NCI-H345 treated with DMSO at 0.1 percent for 48 hours (cell line): ENCODE measurements around the gene HECTD4.
A peak's percentile ranks its signal among the peaks of the same experiment; 100 is the strongest.
"Not testable (repeated sequence)": the region's sequence is repeated elsewhere in the genome, so short reads cannot be mapped to it uniquely, and the experiment has no call there.

Experiments used
- DNase-seq: peaks from one replicate; lab custom pipeline; 2025; ENCODE audit not compliant: unreplicated experiment; lab: John Stamatoyannopoulos, UW

Gene HECTD4, protein sequence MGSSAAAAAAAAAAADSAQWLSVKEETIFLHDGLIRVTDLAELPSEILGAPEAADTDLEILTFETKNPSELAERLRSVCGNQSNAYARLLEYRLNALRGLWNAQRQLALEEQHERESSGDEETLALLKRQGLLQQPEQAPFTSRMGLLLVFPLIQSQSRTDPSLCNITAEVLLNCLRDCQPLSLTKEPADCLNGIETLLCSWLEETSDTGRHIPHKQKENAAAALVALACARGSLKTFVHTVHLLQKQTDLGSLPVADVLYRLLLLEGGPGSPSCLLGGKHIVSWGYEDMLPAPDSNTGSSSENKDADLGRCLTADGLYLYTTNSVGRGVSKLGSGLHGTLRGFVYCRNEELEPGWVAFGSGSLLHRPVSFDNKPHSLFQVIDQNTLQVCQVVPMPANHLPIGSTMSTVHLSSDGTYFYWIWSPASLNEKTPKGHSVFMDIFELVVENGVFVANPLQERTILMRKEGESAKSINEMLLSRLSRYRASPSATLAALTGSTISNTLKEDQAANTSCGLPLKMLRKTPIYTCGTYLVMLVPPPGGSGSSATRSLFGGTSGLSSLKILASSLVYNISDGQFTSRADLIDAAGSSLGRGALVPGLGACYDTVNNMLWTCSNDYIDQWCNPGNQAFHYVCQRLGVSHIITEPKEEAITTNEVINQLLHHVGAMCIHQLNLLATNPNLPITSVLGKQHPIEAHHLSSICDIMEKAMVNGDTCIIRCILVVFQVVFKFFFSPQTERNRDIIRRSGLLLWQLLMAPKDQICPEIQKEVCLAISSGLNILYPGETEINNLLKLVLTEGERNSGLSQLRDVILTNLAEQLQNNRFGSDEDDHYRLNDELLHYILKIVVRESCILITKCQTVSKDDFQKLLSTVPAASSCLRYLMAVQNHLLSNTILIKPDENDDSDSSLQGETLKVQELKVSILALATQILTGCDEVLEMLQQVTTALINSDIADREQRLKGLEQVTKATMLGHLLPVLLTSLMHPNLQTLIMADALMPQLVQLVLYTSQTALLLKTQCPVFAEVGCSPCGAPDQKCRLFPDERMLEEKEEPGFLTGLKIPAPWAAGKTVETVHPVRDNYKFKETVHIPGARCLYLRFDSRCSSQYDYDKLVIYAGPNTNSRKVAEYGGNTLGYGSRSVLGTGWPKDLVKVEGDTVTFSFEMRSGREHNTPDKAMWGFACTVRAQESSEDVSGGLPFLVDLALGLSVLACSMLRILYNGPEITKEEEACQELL (N-terminal part only)

DNA sequence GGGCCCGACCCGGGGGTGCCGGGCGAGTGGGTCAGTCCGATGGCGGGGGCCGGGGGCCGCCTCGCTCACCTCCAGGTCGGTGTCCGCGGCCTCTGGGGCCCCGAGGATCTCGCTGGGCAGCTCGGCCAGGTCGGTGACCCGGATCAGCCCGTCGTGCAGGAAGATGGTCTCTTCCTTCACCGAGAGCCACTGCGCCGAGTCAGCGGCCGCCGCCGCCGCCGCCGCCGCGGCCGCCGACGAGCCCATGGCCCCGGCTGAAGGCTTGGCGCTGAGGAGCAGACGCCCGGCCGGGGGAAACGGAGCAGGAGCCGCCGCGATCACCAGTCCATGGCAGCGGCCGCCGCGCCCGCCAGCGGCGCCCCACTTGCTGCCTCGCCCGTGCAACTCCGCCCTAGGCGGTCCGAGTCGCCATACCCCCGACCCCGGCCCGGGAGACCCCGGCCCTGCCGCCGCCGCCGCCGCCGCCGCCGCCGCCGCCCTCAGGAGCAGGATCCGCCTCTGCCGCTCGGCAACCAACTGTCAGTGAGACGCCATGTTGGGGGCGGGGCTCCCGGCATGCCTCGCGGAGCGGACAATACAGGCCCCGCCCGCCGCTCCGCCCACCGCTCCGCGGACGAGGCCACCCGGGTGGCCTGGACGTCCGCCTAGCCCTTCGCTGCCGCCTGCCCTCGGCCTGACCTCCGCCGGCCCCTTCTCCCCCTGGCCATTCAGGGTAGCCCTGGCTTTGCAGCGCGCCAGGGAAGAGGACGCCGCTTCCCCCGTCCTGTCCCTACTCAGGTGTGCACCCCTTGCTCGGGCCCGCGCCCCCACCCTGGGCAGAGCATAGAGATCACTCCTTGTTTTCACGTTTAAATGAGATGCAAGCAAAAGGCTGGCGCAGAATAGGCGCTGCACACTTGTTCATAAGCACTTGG is at the start of gene HECTD4:
Gene HECTD4 (minus strand): TSS at position 549 of the 914 bp plus-strand sequence. CDS start 303 bp downstream, at position 246.
- DNase-seq = peak; percentile 89

DNA sequence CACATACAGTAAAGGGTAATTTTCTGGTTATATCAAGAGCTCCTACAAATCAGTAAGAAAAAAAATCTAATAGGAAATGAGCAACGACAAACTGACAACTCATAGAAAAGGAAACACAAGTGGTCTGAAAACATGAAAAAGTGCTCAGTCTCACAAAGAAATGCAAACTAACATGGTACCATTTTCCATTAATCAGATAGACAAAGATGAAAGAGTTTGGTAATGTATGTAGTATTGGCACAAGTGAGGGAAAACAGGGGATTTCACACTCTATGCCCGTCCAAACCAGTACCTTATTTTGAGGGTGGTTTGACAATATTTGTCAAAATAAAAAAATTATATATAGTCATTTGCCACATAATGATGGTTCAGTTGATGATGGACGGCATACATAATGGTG is 49.7 kb upstream of the HECTD4 start:
- no peak for DNase-seq

DNA sequence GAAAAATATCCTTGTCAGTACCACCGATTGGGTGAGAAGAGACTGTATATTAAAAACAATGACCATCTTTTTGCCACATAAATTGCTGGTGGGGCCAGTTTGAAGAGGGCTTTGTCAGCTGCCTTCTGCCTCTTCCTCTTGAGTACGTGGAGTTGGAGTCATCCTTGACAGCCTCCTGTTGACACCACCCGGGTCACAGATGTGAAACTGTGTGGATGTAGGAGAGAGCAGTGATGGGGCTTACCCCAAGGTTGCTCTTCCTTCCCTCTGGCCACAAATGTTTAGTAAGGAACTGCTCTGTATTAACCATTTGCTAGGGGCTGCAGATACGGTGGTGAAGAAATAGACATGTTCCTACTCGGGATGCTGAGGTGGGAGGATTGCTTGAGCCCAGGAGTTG is 48.7 kb upstream of the HECTD4 start:
- DNase-seq = no peak

DNA sequence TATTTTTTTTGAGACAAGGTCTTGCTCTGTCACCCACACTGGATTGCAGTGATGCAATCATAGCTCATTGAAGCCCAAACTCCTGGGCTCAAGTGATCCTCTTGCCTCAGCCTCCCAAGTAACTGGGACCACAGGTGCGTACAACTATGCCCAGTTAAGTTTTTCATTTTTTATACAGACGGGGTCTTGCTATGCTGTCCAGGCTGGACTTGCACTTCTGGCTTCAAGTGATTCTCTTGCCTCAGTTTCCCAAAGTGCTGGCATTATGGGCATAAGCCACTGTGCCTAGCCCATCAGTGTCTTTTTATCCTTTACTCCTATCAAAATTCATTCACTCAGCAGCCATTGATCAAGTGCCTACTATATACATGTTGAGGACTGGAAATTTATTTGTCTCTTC is 45.5 kb upstream of the HECTD4 start:
- DNase-seq = no peak

DNA sequence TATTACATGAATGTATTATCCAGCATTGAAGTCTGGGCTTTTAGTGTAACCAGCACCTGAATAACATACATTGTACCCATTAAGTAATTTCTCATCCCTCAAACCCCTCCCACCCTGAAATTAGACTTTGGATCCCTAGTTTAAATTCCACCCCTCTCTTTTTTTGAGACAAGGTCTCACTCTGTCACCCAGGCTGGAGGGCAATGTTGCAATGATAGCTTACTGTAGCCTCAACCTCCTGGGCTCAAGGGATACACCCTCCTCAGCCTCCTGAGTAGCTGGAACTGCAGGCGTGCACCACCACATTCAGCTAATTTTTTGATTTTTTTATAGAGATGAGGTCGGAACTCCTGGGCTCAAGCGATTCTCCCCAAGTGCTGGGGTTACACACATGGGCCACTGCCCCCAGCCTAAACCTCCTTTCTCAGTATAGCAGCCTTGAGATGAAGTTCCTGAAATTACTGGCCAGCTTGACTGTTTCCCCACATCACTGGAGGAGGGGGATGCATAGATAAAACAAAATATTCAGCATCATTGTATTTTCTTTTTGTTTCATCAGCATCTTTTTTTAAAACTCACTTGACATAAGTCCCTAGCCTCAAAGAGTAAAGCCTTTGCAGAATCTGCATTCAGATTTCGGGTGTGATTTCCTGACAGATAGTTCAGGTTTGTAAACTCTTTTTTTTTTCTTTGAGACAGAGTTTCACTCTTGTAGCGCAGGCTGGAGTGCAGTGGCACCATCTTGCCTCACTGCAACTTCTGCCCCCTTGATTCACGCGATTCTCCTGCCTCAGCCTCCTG is 43.6 kb upstream of the HECTD4 start:
- no peak for DNase-seq

DNA sequence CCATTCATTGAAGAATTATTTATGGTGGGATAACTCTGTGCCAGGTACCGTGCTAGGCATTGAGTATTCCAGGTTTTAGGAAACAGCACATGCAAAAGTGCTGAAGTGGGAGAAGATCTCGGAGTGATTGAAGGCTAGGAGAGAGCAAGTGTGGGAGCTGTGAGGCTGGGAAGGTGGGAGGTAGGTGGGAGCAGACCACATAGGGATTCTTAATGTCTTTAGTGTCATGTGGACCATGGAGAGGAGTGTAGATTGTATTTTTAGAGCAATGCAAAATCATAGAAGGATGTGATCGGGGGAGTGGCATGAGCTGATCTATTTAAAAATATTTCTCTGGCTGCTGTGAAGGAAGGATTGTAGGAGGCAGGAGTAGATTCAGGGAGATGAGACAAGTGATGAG is 41.9 kb upstream of the HECTD4 start:
- DNase-seq = no peak

DNA sequence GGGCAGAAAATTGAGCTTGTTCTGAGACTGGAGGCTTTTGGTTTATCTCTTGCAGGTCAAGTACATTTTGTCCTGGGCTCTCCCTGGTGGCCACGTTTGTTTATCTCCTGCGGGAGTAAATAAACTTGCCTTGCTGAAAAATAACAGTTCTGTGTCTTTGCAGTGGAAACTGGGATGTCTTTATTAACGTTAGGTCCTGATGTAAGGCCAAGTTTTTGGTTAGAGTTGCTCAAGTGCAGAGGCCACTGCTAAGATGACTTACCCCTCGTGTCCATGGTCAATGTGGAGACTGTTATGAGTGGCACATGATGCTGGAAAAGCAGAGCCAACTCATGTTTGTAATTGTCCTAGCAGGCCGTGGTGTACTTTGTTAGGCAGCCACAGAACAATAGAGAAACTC is 40.3 kb upstream of the HECTD4 start:
- no peak for DNase-seq

DNA sequence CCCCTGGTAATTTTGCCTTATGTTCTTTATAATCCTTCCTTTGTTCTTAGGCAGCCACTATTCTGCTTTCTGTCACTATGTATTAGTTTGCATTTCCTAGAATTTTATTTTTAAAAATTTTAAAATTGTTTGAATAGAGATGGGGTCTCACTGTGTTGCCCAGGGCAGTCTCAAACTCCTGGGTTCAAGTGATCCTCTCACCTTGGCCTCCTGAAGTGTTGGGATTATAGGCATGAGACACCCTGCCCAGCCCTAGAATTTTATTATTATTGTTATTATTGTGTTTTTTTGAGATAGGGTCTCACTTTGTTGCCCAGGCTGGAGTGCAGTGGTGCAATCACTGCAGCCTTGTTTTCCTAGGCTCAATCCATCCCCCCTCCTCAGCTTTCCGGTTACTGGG is 39.1 kb upstream of the HECTD4 start:
- DNase-seq = no peak

DNA sequence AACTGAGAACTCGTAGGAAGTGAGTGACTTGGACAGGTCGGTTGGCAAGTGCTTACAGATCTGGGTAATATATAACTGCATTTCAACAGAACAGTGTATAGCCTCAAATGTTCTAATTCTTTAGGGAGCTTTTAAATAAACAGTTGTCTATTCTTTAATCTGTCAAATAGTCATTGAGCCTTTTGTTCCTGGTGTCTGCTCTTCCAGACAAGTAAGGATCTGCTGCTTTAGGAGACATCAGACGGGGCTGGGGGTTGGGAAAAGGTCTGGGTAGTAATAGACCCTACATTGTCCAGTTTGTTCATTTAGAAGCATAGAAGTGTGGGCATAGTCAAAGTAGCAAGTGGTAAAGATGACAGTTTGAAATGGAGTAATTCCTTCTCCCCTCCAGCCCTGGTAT is 38.5 kb upstream of the HECTD4 start:
- no peak for DNase-seq

DNA sequence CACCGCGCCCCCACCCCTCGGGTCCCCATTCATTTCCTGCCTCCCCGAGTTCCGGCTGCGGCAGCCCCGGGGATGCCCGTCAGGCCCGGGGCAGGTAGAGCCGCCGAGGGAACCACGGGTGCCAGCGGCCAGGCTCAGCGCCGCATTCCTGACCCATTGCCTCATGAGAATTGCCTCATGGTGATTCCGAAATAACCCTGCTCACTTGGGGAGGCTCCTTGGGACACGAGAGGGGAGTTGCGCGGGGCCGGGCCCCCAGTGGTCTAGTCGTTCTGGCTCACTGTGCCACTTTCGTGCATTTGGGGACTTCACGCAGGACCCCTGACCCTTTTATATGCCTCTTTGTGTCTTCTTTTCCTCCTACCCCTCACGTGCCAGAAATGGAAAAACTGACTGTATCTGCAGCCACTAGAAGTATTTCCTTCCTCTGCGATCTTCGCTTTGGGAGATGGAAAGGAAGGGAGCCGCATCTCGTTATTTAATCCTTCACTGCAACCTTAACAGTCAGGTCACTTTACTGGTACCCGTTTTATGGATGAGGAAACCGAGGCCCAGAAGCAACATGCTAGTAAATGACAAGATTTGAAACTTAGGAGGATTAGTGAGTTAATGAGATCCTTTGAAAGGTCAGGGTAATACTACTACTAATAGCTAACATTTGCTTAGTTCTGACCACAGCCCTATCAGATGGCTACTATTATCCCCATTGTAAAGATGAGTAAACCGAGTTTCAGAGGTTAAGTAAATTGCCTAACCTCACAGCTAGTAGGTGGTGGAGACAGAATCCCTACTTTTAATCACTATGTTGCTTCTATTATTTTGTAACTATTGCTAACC is 37.3 kb upstream of the HECTD4 start:
- no peak for DNase-seq

DNA sequence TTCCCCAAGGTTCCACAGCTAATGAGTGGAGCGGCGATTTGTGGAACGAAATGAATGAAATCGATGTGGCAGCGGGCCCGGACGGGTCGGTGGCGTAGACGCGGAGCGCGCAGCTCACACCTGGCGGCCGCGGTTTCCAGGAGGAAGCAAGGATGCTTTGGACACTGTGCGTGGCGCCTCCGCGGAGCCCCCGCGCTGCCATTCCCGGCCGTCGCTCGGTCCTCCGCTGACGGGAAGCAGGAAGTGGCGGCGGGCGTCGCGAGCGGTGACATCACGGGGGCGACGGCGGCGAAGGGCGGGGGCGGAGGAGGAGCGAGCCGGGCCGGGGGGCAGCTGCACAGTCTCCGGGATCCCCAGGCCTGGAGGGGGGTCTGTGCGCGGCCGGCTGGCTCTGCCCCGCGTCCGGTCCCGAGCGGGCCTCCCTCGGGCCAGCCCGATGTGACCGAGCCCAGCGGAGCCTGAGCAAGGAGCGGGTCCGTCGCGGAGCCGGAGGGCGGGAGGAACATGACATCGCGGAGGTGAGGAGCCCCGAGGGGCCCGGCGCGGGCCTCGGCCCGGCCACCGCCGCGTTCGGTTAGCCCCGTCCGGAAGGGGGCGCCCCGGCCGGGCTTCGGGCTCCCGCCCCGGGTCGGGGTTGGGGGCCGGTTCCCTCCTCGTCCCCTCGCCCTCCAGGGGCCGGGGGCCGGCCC is 36.5 kb upstream of the HECTD4 start, which contains the start of gene PTPN11:
Gene PTPN11 (plus strand): TSS at position 340 of the 689 bp plus-strand sequence. CDS start 165 bp downstream, at position 505.
- DNase-seq = peak; percentile 52

DNA sequence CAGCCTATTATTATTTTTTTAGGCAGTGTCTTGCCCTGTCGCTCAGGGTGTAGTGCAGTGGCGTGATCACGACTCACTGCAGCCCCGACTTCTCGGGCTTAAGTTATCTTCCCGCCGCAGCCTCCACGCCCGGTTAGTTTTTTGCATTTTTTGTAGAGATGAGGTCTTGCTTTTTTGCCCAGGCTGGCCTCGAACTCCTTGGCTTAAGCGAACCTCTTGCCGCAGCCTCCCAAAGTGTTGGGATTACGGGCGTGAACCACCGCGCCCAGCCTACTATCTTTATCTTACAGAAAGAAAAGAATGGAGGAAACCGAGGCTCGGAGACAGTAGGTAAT is 36.0 kb upstream of the HECTD4 start:
- no peak for DNase-seq

DNA sequence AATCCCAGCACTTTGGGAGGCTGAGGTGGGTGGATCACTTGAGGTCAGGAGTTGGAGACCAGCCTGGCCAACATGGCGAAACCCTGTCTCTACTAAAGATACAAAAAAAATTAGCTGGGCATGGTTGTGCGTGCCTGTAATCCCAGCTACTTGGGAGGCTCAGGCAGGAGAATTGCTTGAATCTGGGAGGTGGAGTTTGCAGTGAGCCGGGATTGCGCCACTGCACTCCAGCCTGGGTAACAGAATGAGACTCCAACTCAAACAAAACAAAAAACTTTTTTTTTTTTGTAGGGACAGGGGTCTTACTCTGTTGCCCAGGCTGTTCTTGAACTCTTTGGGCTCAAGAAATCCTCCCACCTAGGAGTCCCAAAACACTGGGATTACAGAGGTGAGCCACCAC is 33.2 kb upstream of the HECTD4 start:
- not testable (repeated sequence) for DNase-seq

DNA sequence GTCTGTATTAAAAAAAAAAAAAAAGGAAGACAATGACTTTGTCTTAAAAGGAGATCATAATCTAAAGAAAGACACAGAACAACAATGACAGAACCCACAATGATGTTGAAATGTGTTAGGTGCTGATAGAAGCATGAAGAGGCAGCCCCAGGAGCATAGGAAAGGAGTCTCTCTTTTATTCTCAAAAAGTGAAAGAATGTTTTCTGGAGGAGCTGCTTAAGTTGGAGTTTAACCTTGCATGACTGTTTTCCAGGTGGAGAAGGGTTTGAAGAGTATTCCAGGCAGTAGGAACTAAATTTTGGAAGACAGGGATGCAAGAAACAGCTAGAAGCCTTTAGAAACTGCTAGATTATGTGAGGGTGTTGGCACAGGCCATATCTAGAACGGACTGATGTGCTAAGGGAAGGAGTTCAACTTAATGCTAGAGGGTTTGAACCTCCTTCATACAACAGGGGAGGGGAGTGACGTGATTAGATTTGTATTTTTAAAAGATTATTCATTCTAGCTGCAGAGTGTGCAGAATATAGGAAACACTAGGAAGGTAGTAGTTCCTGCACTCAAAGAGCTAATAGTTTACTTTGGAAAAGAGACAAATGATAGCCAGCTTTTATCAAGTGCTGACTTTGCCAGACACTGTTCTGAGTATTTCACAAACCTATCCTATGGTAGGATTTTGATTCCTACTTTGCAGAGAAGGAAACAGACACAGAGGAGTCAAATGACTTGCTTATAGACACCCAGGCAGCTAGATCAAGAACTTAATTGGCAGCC is 31.8 kb upstream of the HECTD4 start:
- no peak for DNase-seq

DNA sequence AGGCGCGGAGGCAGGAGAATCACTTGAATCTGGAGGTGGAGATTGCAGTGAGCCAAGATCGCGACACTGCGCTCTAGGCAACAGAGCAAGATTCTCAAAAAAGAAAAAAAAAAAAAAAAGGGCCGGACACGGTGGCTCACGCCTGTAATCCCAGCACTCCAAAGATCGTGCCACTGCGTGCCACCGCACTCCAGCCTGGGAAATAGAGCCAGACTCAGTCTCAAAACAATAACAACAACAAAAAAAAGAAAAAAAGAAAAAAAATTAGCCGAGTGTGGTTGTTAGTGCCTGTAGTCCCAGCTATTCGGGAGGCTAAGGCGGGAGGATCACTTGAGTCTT is 27.6 kb upstream of the HECTD4 start:
- no peak for DNase-seq

DNA sequence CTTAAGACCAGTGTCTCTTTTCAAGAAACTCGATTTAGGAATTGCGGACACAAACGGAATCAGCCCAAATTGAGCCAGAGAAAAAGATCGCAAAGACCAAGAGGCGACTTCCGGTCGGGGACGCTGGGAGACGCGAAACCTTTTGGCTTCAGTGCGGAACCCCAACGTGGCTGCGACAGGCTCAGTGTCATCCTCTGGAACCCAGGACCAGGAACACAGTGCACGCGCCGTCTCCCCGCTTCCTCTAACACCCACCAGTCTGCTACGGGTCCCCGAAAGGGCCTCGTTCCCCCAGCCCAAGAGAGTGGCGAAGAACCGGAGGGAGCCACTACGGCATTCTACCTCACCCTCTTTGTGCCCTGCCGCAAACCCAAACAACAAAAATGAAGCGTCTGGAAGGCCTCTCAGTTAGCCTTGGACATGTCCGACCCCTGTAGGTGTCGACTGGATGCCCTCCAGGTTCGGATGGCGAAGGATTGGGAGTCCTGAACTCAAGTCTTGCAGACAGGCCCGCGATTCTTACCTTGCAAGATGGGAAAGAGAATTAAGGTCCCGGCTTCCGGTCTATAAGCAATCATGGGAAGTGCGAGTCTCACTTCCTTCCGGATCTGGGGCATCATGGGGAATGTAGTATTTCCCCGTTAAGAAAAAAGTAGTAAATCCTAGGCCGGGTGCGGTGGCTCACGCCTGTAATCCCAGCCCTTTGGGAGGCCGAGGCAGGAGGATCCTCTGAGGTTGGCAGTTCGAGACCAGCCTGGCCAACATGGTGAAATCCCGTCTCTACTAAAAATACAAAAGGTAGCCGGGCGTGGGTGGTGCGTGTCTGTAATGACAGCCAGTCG is 27.1 kb upstream of the HECTD4 start, which contains the start of gene RPL6:
Gene RPL6 (minus strand): TSS at position 542 of the 842 bp plus-strand sequence. CDS start 949 bp downstream, outside the sequence.
- peak; percentile 73 for DNase-seq
